Urinary bladder (tissue), 4 donors: ENCODE data around the gene HOXA6. TPM values are rescaled to one million over a fixed set of nuclear protein-coding genes. Genes with fewer than 3 reads are reported as not detected.

Source experiments
- DNase-seq: peaks from one replicate; pipeline ENCODE4 v3.0.0-alpha.2; 2015; ENCODE audit errors: extremely low spot score
- H3K27ac ChIP-seq: one replicate; pipeline ENCODE4 v1.5.1; 2013; ENCODE audit warnings: low read depth, mild to moderate bottlenecking, moderate library complexity
- H3K36me3 ChIP-seq: one replicate; pipeline ENCODE4 v1.6.1; 2013; ENCODE audit warnings: mild to moderate bottlenecking, moderate library complexity; ENCODE audit not compliant: insufficient read depth
- H3K4me1 ChIP-seq: one replicate; pipeline ENCODE4 v1.6.1; 2013; ENCODE audit warnings: mild to moderate bottlenecking, moderate library complexity; ENCODE audit not compliant: insufficient read depth
- H3K4me3 ChIP-seq: one replicate; pipeline ENCODE4 v1.5.1; 2013; ENCODE audit warnings: low read depth, low read length
- WGBS: extraction: QIAGEN DNeasy Blood & Tissue Kit; methylation state at CpG from one replicate; pipeline ENCODE4 v1.1.7; 2013; 5-methylcytosine and 5-hydroxymethylcytosine counted together
- polyA plus RNA-seq: library from polyadenylated mRNA; stranded (reverse); fragments of 200-250 nt; gene quantifications from one replicate; pipeline ENCODE4 v1.2.3, GENCODE V29; 2013
- total RNA-seq: library from RNA; depleted of rRNA; stranded (reverse); fragments of >200 nt; gene quantifications from one replicate; pipeline ENCODE4 v1.2.3, GENCODE V29; 2014
- donor health status: healthy with polysubstance abuse.
- donor health status: healthy.

Gene HOXA6
- total and polyA plus RNA-seq, 2 donors = 4.4 to 8.4 TPM

GRCh38 chr7:27164367-27165088 is 17.0 kb upstream of the HOXA6 start:
- Histone ChIP-seq H3K4me3 (peak overlapping the region; percentile 74), H3K27ac (peak overlapping the region; percentile 84), H3K36me3 (no peaks in the 10 kb centered on the region), H3K4me1 (no peaks in the 10 kb centered on the region)
- DNase-seq = no peak
- WGBS = 8% methylated on average over 47 of the region's 47 CpGs

GRCh38 chr7:27164045-27164366 is 16.4 kb upstream of the HOXA6 start:
- no peaks in the 10 kb centered on the region for H3K4me1 ChIP-seq
- peak overlapping the region; percentile 74 for H3K4me3 ChIP-seq
- no peak overlapping the region for H3K27ac ChIP-seq
- 19% methylated on average over 12 of the region's 12 CpGs for WGBS
- DNase-seq = no peak
- no peaks in the 10 kb centered on the region for H3K36me3 ChIP-seq

GRCh38 chr7:27163288-27164044 is 15.9 kb upstream of the HOXA6 start:
- DNase-seq = no peak
- Histone ChIP-seq H3K4me3 (peak overlapping the region; percentile 74), H3K36me3 (no peaks in the 10 kb centered on the region), H3K27ac (no peak overlapping the region), H3K4me1 (no peaks in the 10 kb centered on the region)
- WGBS = 37% methylated on average over 24 of the region's 24 CpGs

GRCh38 chr7:27162561-27163287 is 15.2 kb upstream of the HOXA6 start:
- Histone ChIP-seq H3K36me3 (no peaks in the 10 kb centered on the region), H3K4me3 (peak overlapping the region; percentile 74)

GRCh38 chr7:27161721-27162560 is 14.4 kb upstream of the HOXA6 start:
- Histone ChIP-seq H3K4me1 (no peaks in the 10 kb centered on the region), H3K36me3 (no peaks in the 10 kb centered on the region), H3K4me3 (peak overlapping the region; percentile 60), H3K27ac (peak overlapping the region; percentile 62)
- DNase-seq = no peak
- 43% methylated on average over 30 of the region's 30 CpGs for WGBS

More at GRCh38 chr7:27162561-27163287, 15.2 kb upstream of the HOXA6 start:
- 52% methylated on average over 7 of the region's 7 CpGs for WGBS
- Histone ChIP-seq H3K27ac (no peak overlapping the region), H3K4me1 (no peaks in the 10 kb centered on the region)
- no peak for DNase-seq

- no peak overlapping the region for H3K27ac ChIP-seq
- no peak for DNase-seq
- H3K36me3 ChIP-seq = no peaks in the 10 kb centered on the region
- peak overlapping the region; percentile 60 for H3K4me3 ChIP-seq
- H3K4me1 ChIP-seq = no peaks in the 10 kb centered on the region
- WGBS = 8% methylated on average over 27 of the region's 27 CpGs
Observed at GRCh38 chr7:27161214-27161720, 13.7 kb upstream of the HOXA6 start.

GRCh38 chr7:27160546-27161213 is 13.1 kb upstream of the HOXA6 start:
- no peaks in the 10 kb centered on the region for H3K4me1 ChIP-seq
- 4% methylated on average over 54 of the region's 54 CpGs for whole genome bisulfite sequencing
- H3K27ac ChIP-seq = peak overlapping the region; percentile 56
- no peaks in the 10 kb centered on the region for H3K36me3 ChIP-seq
- DNase-seq = no peak
- H3K4me3 ChIP-seq = peak overlapping the region; percentile 60

GRCh38 chr7:27160145-27160545 is 12.6 kb upstream of the HOXA6 start:
- no peak for DNase-seq

GRCh38 chr7:27159266-27160144 is 11.9 kb upstream of the HOXA6 start:
- DNase-seq = no peak
- no peak overlapping the region for H3K27ac ChIP-seq
- 87% methylated on average over 27 of the region's 27 CpGs for WGBS
- no peak overlapping the region for H3K4me3 ChIP-seq
- no peaks in the 10 kb centered on the region for H3K36me3 ChIP-seq
- H3K4me1 ChIP-seq = no peaks in the 10 kb centered on the region

More at GRCh38 chr7:27160145-27160545, 12.6 kb upstream of the HOXA6 start:
- Histone ChIP-seq H3K27ac (peak overlapping the region; percentile 56), H3K4me3 (peak overlapping the region; percentile 60), H3K4me1 (no peaks in the 10 kb centered on the region), H3K36me3 (no peaks in the 10 kb centered on the region)
- WGBS = 77% methylated on average over 23 of the region's 23 CpGs

GRCh38 chr7:27158436-27159265 is 11.1 kb upstream of the HOXA6 start:
- 88% methylated on average over 35 of the region's 35 CpGs for WGBS
- DNase-seq = no peak
- H3K36me3 ChIP-seq = no peaks in the 10 kb centered on the region
- no peak overlapping the region for H3K27ac ChIP-seq
- H3K4me3 ChIP-seq = no peak overlapping the region
- H3K4me1 ChIP-seq = no peaks in the 10 kb centered on the region

- Histone ChIP-seq H3K27ac (no peak overlapping the region), H3K36me3 (no peaks in the 10 kb centered on the region), H3K4me3 (no peak overlapping the region), H3K4me1 (no peaks in the 10 kb centered on the region)
- DNase-seq = no peak
- 82% methylated on average over 30 of the region's 30 CpGs for WGBS
Observed at GRCh38 chr7:27157702-27158431, 10.3 kb upstream of the HOXA6 start.
